KBM-7 (cell line): ENCODE data around the gene TTN.
A peak's percentile ranks its signal among the peaks of the same experiment; 100 is the strongest.

Source experiments
- DNase-seq: peaks from one replicate; pipeline ENCODE4 v3.0.0-alpha.2; 2015
- in situ Hi-C: fragments of 300-500 bp; cut with MboI; formaldehyde crosslinking; loops from 2 replicates; pipeline ENCODE4 v1.14.3; 2020; ENCODE audit warnings: low sequenced_read_pairs, low pct_unique_long_range_greater_than_20kb, mixed read lengths

Gene TTN

GRCh38 chr2:178479758-178480226, 327.4 kb downstream of the TTN start:
- no peak for DNase-seq
- in situ Hi-C loops: no loop called here

- in situ Hi-C loops: no loop called here
- no peak for DNase-seq
These were observed 328.0 kb downstream of the TTN start for GRCh38 chr2:178479275-178479616.

- in situ Hi-C loops: no loop called here
- DNase-seq: peak; percentile 86
These were observed 328.6 kb downstream of the TTN start, which contains the start of gene FKBP7 for GRCh38 chr2:178478439-178479274. TSS of gene FKBP7 (minus strand) at chr2:178478600. CDS start at chr2:178478499, 101 bp downstream.

- in situ Hi-C loops: no loop called here
- no peak for DNase-seq
These were observed 329.1 kb downstream of the TTN start for GRCh38 chr2:178478130-178478438.

- in situ Hi-C loops: no loop called here
- DNase-seq: no peak
These were observed 329.6 kb downstream of the TTN start for GRCh38 chr2:178477443-178478129.

GRCh38 chr2:178476477-178476876, 330.7 kb downstream of the TTN start:
- in situ Hi-C loops: no loop called here
- no peak for DNase-seq
